ENCODE data around the gene LRRC41.
"Not testable (repeated sequence)": the region's sequence is repeated elsewhere in the genome, so short reads cannot be mapped to it uniquely, and the experiment has no call there.

GRCh38 chr1:46331786-46332540, 28.5 kb upstream of the LRRC41 start:
- TF ChIP-seq POLR2A, POLR2AphosphoS5 (IDR thresholded peaks at IDR 0.05; ENCODE audit: low read depth, low read length): not testable (repeated sequence)
